HCT116 (cell line): ENCODE data around the gene VCPKMT. TPM values are rescaled to one million over a fixed set of nuclear protein-coding genes. Genes with fewer than 3 reads are reported as not detected.

Source experiments
- ATAC-seq: fragments of 200-7000 bp; cut with Tn5 transposase; 2 replicates; pipeline ENCODE4 v1.9.1; 2020; ENCODE audit warnings: mild to moderate bottlenecking, moderate library complexity
- BruUV-seq: library from RNA; stranded (reverse); fragments of 400-500 nt; replicated peaks from 2 replicates; lab custom pipeline; 2021; lab: Mats Ljungman, UMichigan
- CTCF ChIA-PET: fragments of 300-600 bp; sonication (Branson Sonifier 250); formaldehyde crosslinking; loops from one replicate; lab custom pipeline; 2021; ENCODE audit warnings: antibody characterized with exemption; lab: Charles Lee
- POLR2A ChIA-PET: fragments of 300-600, 350-600 bp; sonication (Branson Sonifier 250); formaldehyde crosslinking; loops from one replicate; lab custom pipeline; 2021; ENCODE audit warnings: antibody characterized with exemption; lab: Charles Lee
- RAD21 ChIA-PET, 2 experiments: fragments of 300-600 bp; sonication (Branson Sonifier 250); formaldehyde crosslinking; loops; one replicate each; lab custom pipeline; 2023; ENCODE audit warnings: low total read pairs in 2 of 2; ENCODE audit not compliant: uncharacterized antibody in 2 of 2, unreplicated experiment in 2 of 2, low non-redundant PET in 1 of 2; lab: Charles Lee
- DNase-seq: peaks from one replicate; pipeline ENCODE4 v3.0.0-alpha.2; 2010; ENCODE audit warnings: low read depth, low spot score
- H2AFZ ChIP-seq: fragments of 200-600 bp; shearing (Covaris generic), sonication (generic); 2 replicates; pipeline ENCODE4 v1.6.1; 2017; ENCODE audit warnings: low read depth, mixed run types, mixed read lengths, antibody characterized with exemption, low read length; ENCODE audit not compliant: poor library complexity, severe bottlenecking
- H3K27ac ChIP-seq: 2 replicates; pipeline ENCODE4 v1.5.1; 2012; ENCODE audit warnings: low read depth, low read length
- H3K27me3 ChIP-seq: fragments of 200-600 bp; sonication (generic); 2 replicates; pipeline ENCODE4 v1.6.1; 2016; ENCODE audit warnings: mixed run types, low read length, mixed read lengths; ENCODE audit not compliant: insufficient read depth
- H3K36me3 ChIP-seq, 2 experiments: fragments of 200-500 bp in 1 of 2; fragments of 200-600 bp in 1 of 2; sonication (Bioruptor generic) in 1 of 2; sonication (generic) in 1 of 2; 2 replicates each; pipeline versions ENCODE4 v1.5.1 to v1.6.1; 2014 to 2016; ENCODE audit warnings: low read length in 2 of 2, inconsistent platforms in 1 of 2, mixed read lengths in 1 of 2, mixed run types in 1 of 2; ENCODE audit not compliant: insufficient read depth in 2 of 2, control insufficient read depth in 1 of 2
- H3K4me1 ChIP-seq, 2 experiments: fragments of 200-600 bp in 1 of 2; sonication (generic) in 1 of 2; 2 replicates each; pipeline versions ENCODE4 v1.5.1 to v1.6.1; 2012 to 2017; ENCODE audit warnings: low read length in 2 of 2, inconsistent platforms in 1 of 2, mild to moderate bottlenecking in 1 of 2, mixed read lengths in 1 of 2, mixed run types in 1 of 2, moderate library complexity in 1 of 2; ENCODE audit not compliant: insufficient read depth in 2 of 2, control insufficient read depth in 1 of 2
- H3K4me2 ChIP-seq: fragments of 200-600 bp; sonication (generic); 2 replicates; pipeline ENCODE4 v1.6.1; 2017; ENCODE audit warnings: mixed run types, low read length, mixed read lengths
- H3K4me3 ChIP-seq, 2 experiments: fragments of 200-600 bp in 1 of 2; sonication (generic) in 1 of 2; replicated peaks in 1 of 2; 2 replicates each; pipeline ENCODE4 v1.5.1; 2011 to 2016; ENCODE audit warnings: low read length in 2 of 2, control low read depth in 1 of 2, low read depth in 1 of 2, mild to moderate bottlenecking in 1 of 2, mixed read lengths in 1 of 2, mixed run types in 1 of 2
- H3K79me2 ChIP-seq: fragments of 200-600 bp; sonication (generic); 2 replicates; pipeline ENCODE4 v1.6.1; 2017; ENCODE audit warnings: mild to moderate bottlenecking, mixed run types, low read length, moderate library complexity, mixed read lengths; ENCODE audit not compliant: insufficient read depth
- H3K9ac ChIP-seq: fragments of 200-600 bp; sonication (generic); 2 replicates; pipeline ENCODE4 v1.6.1; 2016; ENCODE audit warnings: low read length, mixed read lengths
- H3K9me2 ChIP-seq: fragments of 200-600 bp; sonication (generic), shearing (Covaris generic); 2 replicates; pipeline ENCODE4 v1.6.1; 2017; ENCODE audit warnings: mixed run types, mild to moderate bottlenecking, moderate library complexity; ENCODE audit not compliant: insufficient read depth
- H3K9me3 ChIP-seq, 2 experiments: fragments of 200-500 bp in 1 of 2; fragments of 200-600 bp in 1 of 2; sonication (Bioruptor generic) in 1 of 2; sonication (generic) in 1 of 2; 2 replicates each; pipeline ENCODE4 v1.6.1; 2014 to 2017; ENCODE audit warnings: low read length in 2 of 2, mixed read lengths in 2 of 2, inconsistent platforms in 1 of 2, low read depth in 1 of 2, mild to moderate bottlenecking in 1 of 2, mixed run types in 1 of 2, moderate library complexity in 1 of 2; ENCODE audit not compliant: control insufficient read depth in 1 of 2, insufficient read depth in 1 of 2
- H4K20me1 ChIP-seq: fragments of 200-600 bp; sonication (generic), shearing (Covaris generic); 2 replicates; pipeline ENCODE4 v1.6.1; 2017; ENCODE audit warnings: mixed run types, mild to moderate bottlenecking, moderate library complexity; ENCODE audit not compliant: insufficient read depth
- CBX3 ChIP-seq: IDR thresholded peaks from 2 replicates; pipeline ENCODE4 v1.6.1; 2012; ENCODE audit warnings: low read depth
- CEBPB ChIP-seq: IDR thresholded peaks from 2 replicates; pipeline ENCODE4 v1.6.1; 2012; ENCODE audit warnings: low read depth
- EGR1 ChIP-seq: IDR thresholded peaks from 2 replicates; pipeline ENCODE4 v1.6.1; 2012; ENCODE audit warnings: low read depth
- ELF1 ChIP-seq: IDR thresholded peaks from 2 replicates; pipeline ENCODE4 v1.6.1; 2012; ENCODE audit warnings: low read depth, borderline replicate concordance
- EZH2 ChIP-seq: fragments of 200-600 bp; sonication (generic); IDR thresholded peaks from 2 replicates; pipeline ENCODE4 v1.6.1; 2017; ENCODE audit warnings: antibody characterized with exemption, mixed run types
- FOSL1 ChIP-seq: IDR thresholded peaks from 2 replicates; pipeline ENCODE4 v1.6.1; 2012; ENCODE audit warnings: low read depth
- MAX ChIP-seq: IDR thresholded peaks from 2 replicates; pipeline ENCODE4 v1.6.1; 2012
- POLR2A ChIP-seq: IDR thresholded peaks from 2 replicates; pipeline ENCODE4 v1.7.0; 2011; ENCODE audit warnings: borderline replicate concordance; ENCODE audit not compliant: insufficient read depth, insufficient read length; ENCODE audit errors: extremely low read depth
- SP1 ChIP-seq: IDR thresholded peaks from 2 replicates; pipeline ENCODE4 v1.6.1; 2012; ENCODE audit warnings: low read depth
- YY1 ChIP-seq: IDR thresholded peaks from 2 replicates; pipeline ENCODE4 v1.6.1; 2011; ENCODE audit warnings: low read length, low read depth, moderate library complexity, mild to moderate bottlenecking; ENCODE audit not compliant: insufficient replicate concordance; ENCODE audit errors: extremely low read depth
- ZNF274 ChIP-seq: fragments of 200-500 bp; sonication (Bioruptor generic); IDR thresholded peaks from 2 replicates; pipeline ENCODE4 v1.6.1; 2014; ENCODE audit warnings: mild to moderate bottlenecking, low read depth, low read length, inconsistent platforms
- intact Hi-C: fragments of 100-400 bp; cut with micrococcal nuclease; formaldehyde crosslinking; loops from 2 replicates; pipeline ENCODE4 v1.10.0; 2022
- total RNA-seq: library from RNA; stranded (reverse); gene quantifications from one replicate; pipeline ENCODE4 v1.2.1, GENCODE V29; 2021; ENCODE audit not compliant: unreplicated experiment

Gene VCPKMT
- total RNA-seq, 1 experiment from 2014 or later: 9.7 TPM

GRCh38 chr14:50139192-50139591 is 22.8 kb upstream of the VCPKMT start (continued):
- TF ChIP-seq YY1 (no peak), FOSL1 (no peak), CEBPB (no peak), MAX (no peak), EZH2 (no peak), EGR1 (no peak)

- no TSS peak for BruUV-seq
- no peak for TF ChIP-seq EGR1
- TF ChIP-seq ZNF274: no peak
- no peak for TF ChIP-seq CBX3
- TF ChIP-seq EZH2: no peak
- no peak for TF ChIP-seq ELF1
- no peak for TF ChIP-seq YY1
- TF ChIP-seq SP1: no peak
- no peak for TF ChIP-seq CEBPB
- no peak for TF ChIP-seq POLR2A
- H4K20me1 ChIP-seq: no peaks in the 10 kb centered on the region
- no peak for DNase-seq
- no peak overlapping the region for H3K4me2 ChIP-seq
- CTCF ChIA-PET: no interaction called here
- no peak overlapping the region for H3K9ac ChIP-seq
- H3K9me2 ChIP-seq: no peaks in the 10 kb centered on the region
- peaks cover 3 to 4% of the 10 kb centered on the region in 2 experiments; a peak in 1 of 4 replicates for H3K36me3 ChIP-seq
- H3K27me3 ChIP-seq: no peaks in the 10 kb centered on the region
- RAD21 ChIA-PET: no interaction called here
- H3K4me1 ChIP-seq: no peaks in the 10 kb centered on the region
- ATAC-seq: no peak
- no peak overlapping the region for H2AFZ ChIP-seq
- H3K27ac ChIP-seq: no peak overlapping the region
- no peaks in the 10 kb centered on the region for H3K9me3 ChIP-seq
- POLR2A ChIA-PET: interaction anchor here (1.4 kb wide), 1 partner anchor 126 kb away, joined by 3 read pairs; no protein-coding TSS in a partner anchor
- intact Hi-C loops: no loop called here
- no peak overlapping the region for H3K4me3 ChIP-seq
- H3K79me2 ChIP-seq: no peaks in the 10 kb centered on the region
Measured at GRCh38 chr14:50127802-50128201, 11.4 kb upstream of the VCPKMT start.
